SK-N-SH (cell line): ENCODE measurements around the gene NBEAL1. TPM values are rescaled to one million over a fixed set of nuclear protein-coding genes. Genes with fewer than 3 reads are reported as not detected.
"Not testable (repeated sequence)": the region's sequence is repeated elsewhere in the genome, so short reads cannot be mapped to it uniquely, and the experiment has no call there.

ENCODE experiments used
- CTCF ChIA-PET: fragments of 300-600, 350-600 bp; formaldehyde crosslinking; extraction: SDS; loops from one replicate; lab custom pipeline; 2021; lab: Yijun Ruan, JAX
- POLR2A ChIA-PET: fragments of 350-600 bp; sonication (Branson Sonifier 250); formaldehyde crosslinking; extraction: SDS; loops from one replicate; lab custom pipeline; 2020; ENCODE audit warnings: antibody characterized with exemption, inconsistent platforms; lab: Yijun Ruan, JAX
- DNase-seq: peaks from one replicate; pipeline ENCODE4 v3.0.0; 2012
- H2AFZ ChIP-seq: fragments of 200-600 bp; sonication (generic); 2 replicates; pipeline ENCODE4 v1.8.1; 2016; ENCODE audit warnings: antibody characterized with exemption, mild to moderate bottlenecking, low read depth
- H3F3A ChIP-seq: fragments of 200-600 bp; sonication (generic); replicated peaks from 2 replicates; pipeline ENCODE3; 2016; ENCODE audit warnings: antibody characterized with exemption, mild to moderate bottlenecking; ENCODE audit not compliant: insufficient read depth
- H3K27ac ChIP-seq, 2 experiments: fragments of 200-500 bp in 1 of 2; fragments of 200-600 bp in 1 of 2; sonication (Bioruptor generic) in 1 of 2; sonication (generic), shearing (Covaris generic) in 1 of 2; 2 replicates each; pipeline versions ENCODE4 v1.5.1 to v1.6.1; 2014 to 2016; ENCODE audit warnings: low read depth in 2 of 2, inconsistent platforms in 1 of 2, low read length in 1 of 2, mild to moderate bottlenecking in 1 of 2, mixed read lengths in 1 of 2
- H3K27me3 ChIP-seq: fragments of 200-600 bp; sonication (generic), shearing (Covaris generic); 2 replicates; pipeline ENCODE4 v1.6.1; 2016; ENCODE audit warnings: mixed run types; ENCODE audit not compliant: insufficient read depth
- H3K36me3 ChIP-seq, 2 experiments: fragments of 200-500 bp in 1 of 2; fragments of 200-600 bp in 1 of 2; sonication (Bioruptor generic) in 1 of 2; sonication (generic) in 1 of 2; replicated peaks in 1 of 2; 2 replicates each; pipeline versions ENCODE3 to v1.5.1; 2014 to 2016; ENCODE audit warnings: low read length in 1 of 2, mild to moderate bottlenecking in 1 of 2; ENCODE audit not compliant: insufficient read depth in 2 of 2, control insufficient read depth in 1 of 2
- H3K4me1 ChIP-seq, 2 experiments: fragments of 200-500 bp in 1 of 2; fragments of 200-600 bp in 1 of 2; sonication (Bioruptor generic) in 1 of 2; sonication (generic), shearing (Covaris generic) in 1 of 2; 2 replicates each; pipeline versions ENCODE4 v1.5.1 to v1.6.1; 2014 to 2016; ENCODE audit warnings: low read depth in 1 of 2, low read length in 1 of 2, mixed run types in 1 of 2; ENCODE audit not compliant: insufficient read depth in 2 of 2, control insufficient read depth in 1 of 2
- H3K4me2 ChIP-seq: fragments of 200-600 bp; sonication (generic), shearing (Covaris generic); 2 replicates; pipeline ENCODE4 v1.6.1; 2017; ENCODE audit warnings: mixed run types
- H3K4me3 ChIP-seq, 2 experiments: fragments of 200-500 bp in 1 of 2; fragments of 200-600 bp in 1 of 2; sonication (Bioruptor generic) in 1 of 2; sonication (generic), shearing (Covaris generic) in 1 of 2; 2 replicates each; pipeline versions ENCODE4 v1.5.1 to v1.8.1; 2014 to 2016; ENCODE audit warnings: low read depth in 2 of 2, inconsistent platforms in 1 of 2, low read length in 1 of 2, mild to moderate bottlenecking in 1 of 2, mixed read lengths in 1 of 2, moderate library complexity in 1 of 2
- H3K79me2 ChIP-seq: fragments of 200-600 bp; sonication (generic); 2 replicates; pipeline ENCODE4 v1.8.1; 2017; ENCODE audit warnings: mild to moderate bottlenecking; ENCODE audit not compliant: insufficient read depth
- H3K9ac ChIP-seq: fragments of 200-600 bp; sonication (generic); 2 replicates; pipeline ENCODE4 v1.6.1; 2017; ENCODE audit warnings: mixed run types
- H3K9me2 ChIP-seq: fragments of 200-600 bp; sonication (generic); 2 replicates; pipeline ENCODE4 v1.6.1; 2017; ENCODE audit warnings: mixed run types
- H3K9me3 ChIP-seq: fragments of 200-600 bp; sonication (generic); 2 replicates; pipeline ENCODE4 v1.6.1; 2017; ENCODE audit warnings: mixed run types, mild to moderate bottlenecking, moderate library complexity
- H4K20me1 ChIP-seq: fragments of 200-600 bp; sonication (generic); 2 replicates; pipeline ENCODE4 v1.6.1; 2017; ENCODE audit warnings: mild to moderate bottlenecking, mixed run types; ENCODE audit not compliant: insufficient read depth
- CHD2 ChIP-seq: fragments of 150-350 bp; IDR thresholded peaks from 2 replicates; pipeline ENCODE4 v1.6.1; 2018; ENCODE audit warnings: low read length; ENCODE audit not compliant: partially characterized antibody
- EZH2phosphoT487 ChIP-seq: fragments of 200-600 bp; sonication (generic); IDR thresholded peaks from 2 replicates; pipeline ENCODE4 v1.6.1; 2017; ENCODE audit warnings: low read depth, mixed run types, mild to moderate bottlenecking, antibody characterized with exemption, moderate library complexity, borderline replicate concordance
- IRF3 ChIP-seq: fragments of 150-350 bp; IDR thresholded peaks from 2 replicates; pipeline ENCODE4 v1.6.1; 2016; ENCODE audit warnings: mild to moderate bottlenecking, low read depth, low read length
- MEF2A ChIP-seq: IDR thresholded peaks from 2 replicates; pipeline ENCODE4 v1.4.0; 2012; ENCODE audit warnings: low read depth, borderline replicate concordance
- MXI1 ChIP-seq: IDR thresholded peaks from 2 replicates; pipeline ENCODE4 v1.6.1; 2012; ENCODE audit warnings: mild to moderate bottlenecking, low read depth, low read length, improper control_type of control experiment
- NFIC ChIP-seq: IDR thresholded peaks from 2 replicates; pipeline ENCODE4 v1.4.0; 2012; ENCODE audit warnings: borderline replicate concordance
- SMC3 ChIP-seq: IDR thresholded peaks from 2 replicates; pipeline ENCODE4 v1.6.1; 2012; ENCODE audit warnings: low read depth, low read length, improper control_type of control experiment
- TAF1 ChIP-seq: IDR thresholded peaks from 2 replicates; pipeline ENCODE4 v1.6.1; 2012; ENCODE audit warnings: low read depth, mild to moderate bottlenecking, low read length, moderate library complexity, borderline replicate concordance
- USF1 ChIP-seq: IDR thresholded peaks from 2 replicates; pipeline ENCODE4 v1.4.0; 2012; ENCODE audit warnings: low read depth, borderline replicate concordance
- USF2 ChIP-seq: fragments of 150-350 bp; IDR thresholded peaks from 2 replicates; pipeline ENCODE4 v1.6.1; 2017; ENCODE audit warnings: antibody characterized with exemption, low read length, low read depth, borderline replicate concordance
- WGBS: methylation state at CpG from one replicate; pipeline ENCODE4 v1.1.6; 2017; ENCODE audit warnings: low lambda C conversion rate; 5-methylcytosine and 5-hydroxymethylcytosine counted together
- polyA plus RNA-seq, 3 experiments: library from polyadenylated mRNA; depleted of rRNA; stranded (reverse); fragments of >200 nt; gene quantifications; 2 replicates each; pipeline ENCODE4 v1.2.3, GENCODE V29; 2012

NBEAL1 gene
- polyA plus RNA-seq, 1 of the 3 experiments (the other 2 are of a cell fraction), result 3.3 TPM

GRCh38 chr2:203185864-203186263 lies 171.2 kb downstream of the NBEAL1 start:
- Histone ChIP-seq H3K4me1 (no peaks in the 10 kb centered on the region), H3K79me2 (no peaks in the 10 kb centered on the region), H3K9ac (no peak overlapping the region), H2AFZ (no peak overlapping the region), H3K36me3 (peaks cover 11 to 51% of the 10 kb centered on the region in 2 experiments), H3K27me3 (no peaks in the 10 kb centered on the region), H3F3A (peaks cover 6% of the 10 kb centered on the region), H3K4me2 (no peak overlapping the region), H3K9me2 (no peaks in the 10 kb centered on the region), H4K20me1 (no peaks in the 10 kb centered on the region), H3K27ac (no peak overlapping the region), H3K4me3 (no peak overlapping the region), H3K9me3 (no peaks in the 10 kb centered on the region)
- TF ChIP-seq SMC3, result no peak
- no peak for TF ChIP-seq MXI1
- TF ChIP-seq IRF3, result no peak
- TF ChIP-seq EZH2phosphoT487, result no peak
- TF ChIP-seq USF2, result no peak
- no peak for TF ChIP-seq USF1
- TF ChIP-seq CHD2, result no peak
- TF ChIP-seq MEF2A, result no peak
- TF ChIP-seq TAF1, result no peak
- TF ChIP-seq NFIC, result no peak
- POLR2A ChIA-PET, result no interaction called here
- WGBS, result 91% methylated on average over 1 of the region's 1 CpG
- CTCF ChIA-PET, result interaction anchor here (1.3 kb wide), 1 partner anchor 10 kb away, joined by 3 read pairs; no protein-coding TSS in a partner anchor
- DNase-seq, result no peak

GRCh38 chr2:203190547-203190946 lies 175.9 kb downstream of the NBEAL1 start:
- H3K9me3 ChIP-seq, POLR2A ChIA-PET, H3K9me2 ChIP-seq, H3K4me2 ChIP-seq, H3K79me2 ChIP-seq, H3K27me3 ChIP-seq, H3K9ac ChIP-seq, H2AFZ ChIP-seq, H3F3A ChIP-seq, H3K4me1 ChIP-seq, H3K27ac ChIP-seq, H4K20me1 ChIP-seq, H3K4me3 ChIP-seq, DNase-seq: not testable (repeated sequence)
- 96% methylated on average over 17 of the region's 17 CpGs for WGBS
- CTCF ChIA-PET, result interaction anchor here (0.9 kb wide), 1 partner anchor 22 kb away, joined by 3 read pairs; no protein-coding TSS in a partner anchor
- H3K36me3 ChIP-seq, result peaks cover 25 to 62% of the 10 kb centered on the region in 2 experiments

GRCh38 chr2:203191026-203191425 lies 176.4 kb downstream of the NBEAL1 start:
- H3K4me1 ChIP-seq, H3K9me2 ChIP-seq, H3K79me2 ChIP-seq, H4K20me1 ChIP-seq, H3K27ac ChIP-seq, H2AFZ ChIP-seq, H3F3A ChIP-seq, H3K9ac ChIP-seq, POLR2A ChIA-PET, H3K27me3 ChIP-seq, H3K4me2 ChIP-seq, H3K4me3 ChIP-seq, DNase-seq, H3K9me3 ChIP-seq: not testable (repeated sequence)
- peaks cover 26 to 60% of the 10 kb centered on the region in 2 experiments for H3K36me3 ChIP-seq
- 96% methylated on average over 6 of the region's 6 CpGs for WGBS
- CTCF ChIA-PET, result interaction anchor here (0.9 kb wide), 1 partner anchor 22 kb away, joined by 3 read pairs; no protein-coding TSS in a partner anchor
